NT2/D1 (cell line): ENCODE results near the gene KANSL2.
"Not testable (repeated sequence)": the region's sequence is repeated elsewhere in the genome, so short reads cannot be mapped to it uniquely, and the experiment has no call there.

Experiments used
- YY1 ChIP-seq: IDR thresholded peaks from 2 replicates; pipeline ENCODE4 v1.6.1; 2011; ENCODE audit not compliant: insufficient read length, insufficient read depth
- ZNF274 ChIP-seq: IDR thresholded peaks from 2 replicates; pipeline ENCODE4 v1.6.1; 2011; ENCODE audit warnings: mild to moderate bottlenecking, low read depth, low read length

DNA sequence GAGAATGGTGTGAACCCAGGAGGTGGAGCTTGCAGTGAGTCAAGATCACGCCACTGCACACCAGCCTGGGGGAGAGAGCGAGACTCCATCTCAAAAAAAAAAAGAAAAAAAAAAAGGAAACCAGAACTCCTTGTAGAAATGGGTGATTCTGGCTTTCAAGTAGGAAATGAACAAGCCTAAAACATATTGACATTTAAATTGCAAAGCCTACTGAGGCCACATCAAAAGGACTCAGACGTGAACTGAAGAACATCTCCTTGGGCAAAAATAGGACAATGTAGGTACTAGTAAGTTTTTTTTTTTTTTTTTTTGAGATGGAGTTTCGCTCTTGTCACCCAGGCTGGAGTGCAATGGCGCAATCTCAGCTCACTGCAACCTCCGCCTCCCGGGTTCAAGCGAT lies 36.7 kb downstream of the KANSL2 start:
- TF ChIP-seq YY1, ZNF274: not testable (repeated sequence)
